ENCODE results near the gene ZSWIM4.

ZSWIM4 gene

DNA sequence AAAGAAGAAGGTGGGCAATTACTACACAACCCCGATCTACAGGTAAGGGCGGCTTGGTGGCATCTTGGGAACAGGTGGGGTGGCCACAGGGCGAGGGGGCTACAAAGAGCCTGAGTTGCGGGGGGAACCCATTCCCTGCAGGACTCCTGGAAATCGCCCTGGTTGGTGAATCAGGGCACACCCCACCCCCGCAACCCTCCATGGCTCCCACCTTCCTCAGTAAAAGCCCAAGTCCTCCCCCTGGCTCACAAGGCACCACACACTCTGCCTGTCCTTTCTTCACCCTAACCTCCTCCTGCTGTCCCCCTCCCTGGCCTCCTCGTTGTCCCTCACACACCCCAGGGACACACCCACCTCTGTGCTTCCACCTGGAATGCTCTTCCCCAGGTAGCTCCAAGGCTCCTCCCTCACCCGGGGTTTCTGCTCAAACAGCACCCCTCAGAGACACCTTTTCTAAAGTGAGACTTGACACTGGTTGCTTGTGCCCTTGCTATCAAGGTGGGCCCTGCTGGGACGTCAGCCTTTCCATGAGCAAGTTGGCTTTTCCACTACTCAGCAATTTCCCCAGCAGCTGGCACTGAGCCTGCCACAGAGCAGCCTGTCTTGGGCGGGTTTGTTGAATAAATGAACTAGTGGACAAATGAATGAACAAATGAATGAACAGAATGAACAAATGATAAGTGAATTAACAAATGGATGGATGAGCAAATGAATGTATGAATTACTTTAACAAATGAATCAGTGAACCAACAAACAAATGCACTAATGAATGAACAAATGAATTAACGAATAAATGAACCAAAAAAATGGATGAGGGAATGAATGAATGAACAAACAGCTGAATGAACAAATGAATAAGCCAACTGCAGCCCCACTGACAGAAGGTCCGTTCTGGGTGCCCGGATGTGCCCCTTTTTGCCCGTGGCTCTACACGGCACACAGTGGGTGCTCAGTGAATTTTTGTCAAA is 37.2 kb upstream of the ZSWIM4 start:
- TF ChIP-seq, protein P1, sequence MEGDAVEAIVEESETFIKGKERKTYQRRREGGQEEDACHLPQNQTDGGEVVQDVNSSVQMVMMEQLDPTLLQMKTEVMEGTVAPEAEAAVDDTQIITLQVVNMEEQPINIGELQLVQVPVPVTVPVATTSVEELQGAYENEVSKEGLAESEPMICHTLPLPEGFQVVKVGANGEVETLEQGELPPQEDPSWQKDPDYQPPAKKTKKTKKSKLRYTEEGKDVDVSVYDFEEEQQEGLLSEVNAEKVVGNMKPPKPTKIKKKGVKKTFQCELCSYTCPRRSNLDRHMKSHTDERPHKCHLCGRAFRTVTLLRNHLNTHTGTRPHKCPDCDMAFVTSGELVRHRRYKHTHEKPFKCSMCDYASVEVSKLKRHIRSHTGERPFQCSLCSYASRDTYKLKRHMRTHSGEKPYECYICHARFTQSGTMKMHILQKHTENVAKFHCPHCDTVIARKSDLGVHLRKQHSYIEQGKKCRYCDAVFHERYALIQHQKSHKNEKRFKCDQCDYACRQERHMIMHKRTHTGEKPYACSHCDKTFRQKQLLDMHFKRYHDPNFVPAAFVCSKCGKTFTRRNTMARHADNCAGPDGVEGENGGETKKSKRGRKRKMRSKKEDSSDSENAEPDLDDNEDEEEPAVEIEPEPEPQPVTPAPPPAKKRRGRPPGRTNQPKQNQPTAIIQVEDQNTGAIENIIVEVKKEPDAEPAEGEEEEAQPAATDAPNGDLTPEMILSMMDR (IDR thresholded peaks at IDR 0.05), result no peak
- no peaks in the 10 kb centered on the region for H3K9me3 ChIP-seq
- intact Hi-C loops (cut with DNase I; ENCODE audit: low total_unique reads), result no loop called here
- H3K4me1 ChIP-seq, result no peaks in the 10 kb centered on the region
- H3K27me3 ChIP-seq, result no peaks in the 10 kb centered on the region
- peaks cover 95 to 100% (median 100%) of the 10 kb centered on the region in 3 donors for H3K36me3 ChIP-seq
- DNase-seq, result no peak
- no peak overlapping the region for H3K27ac ChIP-seq
- H3K4me3 ChIP-seq, result no peak overlapping the region

DNA sequence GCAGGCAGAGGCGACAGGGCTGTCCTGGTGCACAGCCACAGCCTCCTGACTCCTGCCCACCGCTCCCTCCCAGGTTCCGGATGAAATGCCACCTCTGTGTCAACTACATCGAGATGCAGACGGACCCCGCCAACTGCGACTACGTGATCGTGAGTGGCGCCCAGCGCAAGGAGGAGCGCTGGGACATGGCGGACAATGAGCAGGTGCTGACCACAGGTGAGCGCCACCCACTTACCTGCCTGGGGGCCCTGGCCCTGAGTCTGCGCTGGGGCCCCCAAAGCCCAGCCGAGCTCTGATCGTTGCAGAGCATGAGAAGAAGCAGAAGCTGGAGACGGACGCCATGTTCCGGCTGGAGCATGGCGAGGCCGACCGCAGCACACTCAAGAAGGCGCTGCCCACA is 36.4 kb upstream of the ZSWIM4 start:
- H3K4me3 ChIP-seq, result no peak overlapping the region
- no peak overlapping the region for H3K27ac ChIP-seq
- TF ChIP-seq, protein P1 (IDR thresholded peaks at IDR 0.05), result no peak
- H3K27me3 ChIP-seq, result no peaks in the 10 kb centered on the region
- peaks cover 0 to 4% (median 2%) of the 10 kb centered on the region in 4 donors for H3K4me1 ChIP-seq
- intact Hi-C loops (cut with DNase I; ENCODE audit: low total_unique reads), result no loop called here
- DNase-seq, result no peak
- no peaks in the 10 kb centered on the region for H3K9me3 ChIP-seq
- peaks cover 90 to 98% (median 97%) of the 10 kb centered on the region in 3 donors for H3K36me3 ChIP-seq

DNA sequence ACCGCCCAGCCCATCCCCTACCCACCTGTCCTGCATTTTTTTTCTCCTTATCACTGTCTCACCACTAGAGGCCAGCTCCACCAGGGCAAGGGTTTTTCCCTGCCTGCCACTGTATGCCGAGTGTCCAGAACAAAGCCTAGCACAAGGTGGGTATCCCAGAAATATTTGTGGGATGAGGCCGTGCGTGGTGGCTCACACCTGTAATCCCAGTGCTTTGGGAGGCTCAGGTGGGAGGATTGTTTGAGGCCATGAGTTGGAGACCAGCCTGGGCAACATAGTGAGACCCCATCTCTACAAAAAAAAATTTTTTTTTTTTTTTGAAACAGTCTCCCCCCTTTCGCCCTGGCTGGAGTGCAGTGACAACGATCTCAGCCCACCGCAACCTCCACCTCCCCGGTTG is 33.8 kb upstream of the ZSWIM4 start:
- Histone ChIP-seq H3K27ac (no peak overlapping the region), H3K4me3 (no peak overlapping the region), H3K4me1 (peaks cover 0 to 21% (median 16%) of the 10 kb centered on the region in 4 donors), H3K36me3 (peaks cover 65 to 73% (median 71%) of the 10 kb centered on the region in 3 donors), H3K27me3 (no peaks in the 10 kb centered on the region), H3K9me3 (no peaks in the 10 kb centered on the region)
- intact Hi-C loops (cut with DNase I; ENCODE audit: low total_unique reads), result no loop called here
- TF ChIP-seq, protein P1 (IDR thresholded peaks at IDR 0.05), result no peak
- no peak for DNase-seq

DNA sequence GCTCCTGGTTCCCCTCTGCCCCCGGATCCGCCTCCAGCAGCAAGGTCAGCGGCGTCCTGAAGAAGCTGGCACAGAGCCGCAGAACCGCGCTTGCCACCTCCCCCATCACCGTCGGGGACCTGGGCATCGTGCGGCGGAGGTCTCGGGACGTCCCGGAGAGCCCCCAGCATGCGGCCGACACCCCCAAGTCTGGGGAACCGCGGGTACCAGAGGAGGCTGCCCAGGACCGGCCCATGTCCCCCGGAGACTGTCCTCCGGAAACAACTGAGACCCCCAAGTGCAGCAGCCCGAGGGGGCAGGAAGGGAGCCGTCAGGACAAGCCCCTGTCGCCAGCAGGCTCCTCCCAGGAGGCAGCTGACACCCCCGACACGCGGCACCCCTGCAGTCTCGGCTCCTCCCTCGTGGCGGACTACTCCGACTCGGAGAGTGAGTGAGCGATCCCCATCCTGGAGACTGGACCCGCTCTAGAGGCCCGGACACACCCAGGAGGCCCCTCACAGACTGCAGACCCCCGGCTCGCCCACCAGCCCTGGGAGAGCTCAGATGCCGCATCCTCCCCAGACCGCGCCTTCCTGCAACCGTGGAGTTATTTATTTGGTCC is 32.5 kb upstream of the ZSWIM4 start:
- H3K9me3 ChIP-seq, result no peaks in the 10 kb centered on the region
- H3K4me3 ChIP-seq, result no peak overlapping the region
- no peak for DNase-seq
- H3K27ac ChIP-seq, result no peak overlapping the region
- intact Hi-C loops (cut with DNase I; ENCODE audit: low total_unique reads), result no loop called here
- TF ChIP-seq, protein P1 (IDR thresholded peaks at IDR 0.05), result no peak
- H3K36me3 ChIP-seq, result peaks cover 52 to 63% (median 58%) of the 10 kb centered on the region in 3 donors
- no peaks in the 10 kb centered on the region for H3K27me3 ChIP-seq
- peaks cover 0 to 23% (median 16%) of the 10 kb centered on the region in 4 donors for H3K4me1 ChIP-seq

DNA sequence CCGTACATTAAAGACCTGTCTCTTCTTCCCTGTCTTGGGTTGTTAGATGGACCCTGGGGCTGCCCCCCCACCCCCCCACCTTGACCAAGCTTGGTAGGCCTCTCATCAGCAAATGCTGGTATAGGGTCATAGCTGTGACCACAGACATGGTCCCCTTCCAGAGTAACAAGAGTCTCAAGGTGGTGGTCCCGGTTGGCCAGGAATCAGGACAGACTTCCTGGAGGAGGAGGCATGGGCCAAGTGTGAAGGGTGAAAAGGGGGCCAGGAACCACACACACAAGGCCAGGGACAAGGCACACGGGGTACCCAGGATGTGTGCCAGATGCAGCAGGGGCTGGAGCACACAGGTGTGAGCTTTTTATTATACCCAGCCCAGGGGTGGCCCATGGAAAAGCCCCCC is 32.0 kb upstream of the ZSWIM4 start:
- Histone ChIP-seq H3K36me3 (peaks cover 47 to 62% (median 57%) of the 10 kb centered on the region in 3 donors), H3K9me3 (no peaks in the 10 kb centered on the region), H3K4me1 (peaks cover 0 to 23% (median 16%) of the 10 kb centered on the region in 4 donors), H3K27me3 (no peaks in the 10 kb centered on the region), H3K27ac (no peak overlapping the region), H3K4me3 (no peak overlapping the region)
- intact Hi-C loops (cut with DNase I; ENCODE audit: low total_unique reads), result no loop called here
- DNase-seq, result no peak
- TF ChIP-seq, protein P1 (IDR thresholded peaks at IDR 0.05), result no peak

Measured in tibial artery (tissue), 4 donors.